CD4-positive, alpha-beta T cell treated with Interferon gamma for 1 hour (primary cell): Measurements from ENCODE around the gene ADAMTS2.
"Not testable (repeated sequence)": the region's sequence is repeated elsewhere in the genome, so short reads cannot be mapped to it uniquely, and the experiment has no call there.

Source experiments
- DNase-seq: peaks from one replicate; pipeline ENCODE4 v3.0.0-alpha.2; 2020

The ADAMTS2 gene

GRCh38 chr5:179120421-179120861, 224.8 kb downstream of the ADAMTS2 start:
- no peak for DNase-seq

- DNase-seq, result no peak
Observed at GRCh38 chr5:179119415-179120170, 225.7 kb downstream of the ADAMTS2 start.

- no peak for DNase-seq
Observed at GRCh38 chr5:179118756-179119414, 226.4 kb downstream of the ADAMTS2 start.

- DNase-seq, result no peak
Observed at GRCh38 chr5:179118338-179118737, 226.9 kb downstream of the ADAMTS2 start.

GRCh38 chr5:179115845-179116524, 229.3 kb downstream of the ADAMTS2 start:
- no peak for DNase-seq

GRCh38 chr5:179115307-179115706, 230.0 kb downstream of the ADAMTS2 start:
- DNase-seq, result no peak

- DNase-seq, result no peak
Observed at GRCh38 chr5:179114756-179115155, 230.5 kb downstream of the ADAMTS2 start.

- no peak for DNase-seq
Observed at GRCh38 chr5:179113945-179114641, 231.2 kb downstream of the ADAMTS2 start.

- no peak for DNase-seq
Observed at GRCh38 chr5:179113143-179113530, 232.1 kb downstream of the ADAMTS2 start.

GRCh38 chr5:179112469-179113142, 232.7 kb downstream of the ADAMTS2 start:
- DNase-seq, result no peak

- DNase-seq, result no peak
Observed at GRCh38 chr5:179111267-179112207, 233.7 kb downstream of the ADAMTS2 start.

GRCh38 chr5:179110528-179110927, 234.7 kb downstream of the ADAMTS2 start:
- DNase-seq, result no peak

- DNase-seq, result not testable (repeated sequence)
Observed at GRCh38 chr5:179101282-179101681, 244.0 kb downstream of the ADAMTS2 start.

- DNase-seq, result no peak
Observed at GRCh38 chr5:179089502-179089901, 255.8 kb downstream of the ADAMTS2 start.

GRCh38 chr5:179080724-179081123, 264.5 kb downstream of the ADAMTS2 start:
- DNase-seq, result no peak

- DNase-seq, result no peak
Observed at GRCh38 chr5:179079165-179079987, 265.9 kb downstream of the ADAMTS2 start.

- DNase-seq, result no peak
Observed at GRCh38 chr5:179065703-179066102, 279.6 kb downstream of the ADAMTS2 start.

- DNase-seq, result no peak
Observed at GRCh38 chr5:179061025-179061424, 284.2 kb downstream of the ADAMTS2 start.
